Small intestine (tissue), 7 donors: ENCODE data around the gene ITPRIPL1. TPM values are rescaled to one million over a fixed set of nuclear protein-coding genes. Genes with fewer than 3 reads are reported as not detected.

Source experiments
- DNase-seq, 2 donors: peaks; one replicate each; pipeline versions ENCODE4 v3.0.0 to v3.0.0-alpha.2; 2013
- FAIRE-seq: peaks from 2 replicates; lab custom pipeline; 2012; peaks lifted over from hg19 to GRCh38; lab: Jason Lieb, UNC
- H3K27ac ChIP-seq, 3 donors: one replicate each; pipeline ENCODE4 v1.5.1; 2013; ENCODE audit warnings: low read length in 2 of 3, mild to moderate bottlenecking in 2 of 3, control low read depth in 1 of 3, inconsistent platforms in 1 of 3, low read depth in 1 of 3, moderate library complexity in 1 of 3
- H3K27me3 ChIP-seq, 3 donors: one replicate each; pipeline ENCODE4 v1.6.1; 2013; ENCODE audit warnings: low read length in 3 of 3, inconsistent platforms in 1 of 3; ENCODE audit not compliant: control insufficient read depth in 3 of 3, insufficient read depth in 3 of 3
- H3K36me3 ChIP-seq, 3 donors: one replicate each; pipeline ENCODE4 v1.6.1; 2013; ENCODE audit warnings: low read length in 3 of 3, inconsistent platforms in 1 of 3, low read depth in 1 of 3, mild to moderate bottlenecking in 1 of 3, moderate library complexity in 1 of 3; ENCODE audit not compliant: control insufficient read depth in 3 of 3, insufficient read depth in 2 of 3
- H3K4me1 ChIP-seq, 3 donors: one replicate each; pipeline ENCODE4 v1.6.1; 2013; ENCODE audit warnings: low read length in 2 of 3, inconsistent platforms in 1 of 3, low read depth in 1 of 3, mild to moderate bottlenecking in 1 of 3, moderate library complexity in 1 of 3; ENCODE audit not compliant: control insufficient read depth in 3 of 3, insufficient read depth in 2 of 3
- H3K4me3 ChIP-seq, 3 donors: one replicate each; pipeline ENCODE4 v1.5.1; 2013; ENCODE audit warnings: low read length in 3 of 3, control low read depth in 1 of 3, inconsistent platforms in 1 of 3, low read depth in 1 of 3, mild to moderate bottlenecking in 1 of 3, moderate library complexity in 1 of 3
- H3K9me3 ChIP-seq, 2 donors: one replicate each; pipeline ENCODE4 v1.6.1; 2013; ENCODE audit warnings: low read depth in 1 of 2, low read length in 1 of 2; ENCODE audit not compliant: control insufficient read depth in 2 of 2, insufficient read depth in 1 of 2
- whole genome bisulfite sequencing, 3 donors: extraction: QIAGEN DNeasy Blood & Tissue Kit; methylation state at CpG; one replicate each; pipeline ENCODE4 v1.1.7; 2013; 5-methylcytosine and 5-hydroxymethylcytosine counted together
- polyA plus RNA-seq, 4 donors: library from polyadenylated mRNA; stranded (reverse) in 3 of 4; unstranded in 1 of 4; fragments of 200-250 nt in 3 of 4; fragments of 120-200 nt in 1 of 4; gene quantifications; one replicate each; pipeline versions ENCODE4 v1.2.1 to v1.2.3, GENCODE V29; 2013
- donor health status: healthy with polysubstance abuse.
- donor health status: control.
- donor health status: control.
- donor health status: Bipolar disorder and iron deficiency.
- donor health status: healthy.

ITPRIPL1 gene
- polyA plus RNA-seq, 4 donors, result 0.27 to 1.9 (median 0.92) TPM; not detected in 1

DNA sequence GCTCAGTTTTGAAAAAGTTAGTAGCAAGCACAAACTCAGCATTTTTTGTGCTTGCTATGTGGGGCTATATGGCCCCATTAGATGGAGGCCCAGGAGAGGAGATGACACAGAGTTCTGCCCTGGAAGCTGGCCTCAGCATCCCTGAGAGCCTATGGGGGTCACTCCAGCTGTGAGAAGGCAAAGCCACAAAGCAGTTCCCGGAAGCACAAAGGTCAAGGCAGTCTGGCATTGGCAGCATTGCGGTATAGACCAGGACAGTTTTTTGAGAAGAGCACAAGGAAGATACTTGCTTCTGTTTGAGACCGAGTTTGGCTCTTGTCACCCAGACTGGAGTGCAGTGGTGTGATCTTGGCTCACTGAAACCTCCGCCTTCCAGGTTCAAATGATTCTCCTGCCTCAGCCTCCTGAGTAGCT, 7.5 kb upstream of the ITPRIPL1 start:
- Histone ChIP-seq H3K4me1 (peaks cover 0 to 8% (median 0%) of the 10 kb centered on the region in 3 donors), H3K27me3 (peaks cover 0 to 51% (median 0%) of the 10 kb centered on the region in 3 donors), H3K27ac (no peak overlapping the region), H3K4me3 (no peak overlapping the region), H3K36me3 (no peaks in the 10 kb centered on the region), H3K9me3 (no peaks in the 10 kb centered on the region)
- 60 to 90% (median 78%) methylated on average over 4 of the region's 4 CpGs for WGBS, 3 donors
- no peak for DNase-seq
- no peak for FAIRE-seq

DNA sequence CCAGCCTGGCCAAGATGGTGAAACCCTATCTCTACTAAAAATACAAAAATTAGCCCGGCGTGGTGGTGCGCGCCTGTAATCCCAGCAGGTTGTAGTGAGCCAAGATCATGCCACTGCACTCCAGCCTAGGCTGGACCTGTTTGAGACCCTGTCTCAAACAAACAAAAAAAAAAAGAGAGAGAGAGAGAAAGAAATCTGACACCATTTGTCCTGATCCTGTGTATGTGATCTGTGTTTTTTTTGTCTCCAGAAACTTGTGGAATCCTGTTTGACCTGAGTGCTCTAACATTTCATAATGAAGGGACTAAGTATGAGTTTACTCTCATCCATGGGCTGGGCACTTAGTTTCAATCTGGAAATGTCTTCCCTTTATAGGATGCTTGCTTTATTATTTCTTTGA, 6.4 kb upstream of the ITPRIPL1 start:
- Histone ChIP-seq H3K27me3 (peaks cover 0 to 59% (median 0%) of the 10 kb centered on the region in 3 donors), H3K36me3 (no peaks in the 10 kb centered on the region), H3K27ac (no peak overlapping the region), H3K4me3 (no peak overlapping the region), H3K4me1 (peaks cover 0 to 8% (median 0%) of the 10 kb centered on the region in 3 donors), H3K9me3 (no peaks in the 10 kb centered on the region)
- WGBS, 3 donors, result 96 to 99% (median 98%) methylated on average over 4 of the region's 4 CpGs
- no peak for DNase-seq
- no peak for FAIRE-seq

DNA sequence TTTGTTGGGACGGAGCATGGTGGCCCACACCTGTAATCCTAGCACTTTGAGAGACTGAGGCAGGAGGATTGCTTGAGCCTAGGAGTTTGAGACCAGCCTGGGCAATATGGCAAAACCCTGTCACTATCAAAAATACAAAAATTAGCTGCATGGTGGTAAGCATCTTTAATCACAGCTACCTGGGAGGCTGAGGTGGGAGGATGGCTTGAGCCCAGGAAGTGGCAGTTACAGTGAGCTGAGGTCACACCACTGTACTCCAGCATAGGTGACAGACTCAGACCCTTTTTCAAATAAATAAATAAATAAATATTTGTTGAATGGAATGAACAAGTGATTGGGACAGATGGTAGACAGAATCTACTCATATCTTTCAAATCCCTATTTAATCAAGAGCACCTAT, 5.7 kb upstream of the ITPRIPL1 start:
- WGBS, 3 donors, result 88 to 100% (median 90%) methylated on average over 1 of the region's 1 CpG
- Histone ChIP-seq H3K27ac (no peak overlapping the region), H3K36me3 (no peaks in the 10 kb centered on the region), H3K4me3 (no peak overlapping the region), H3K9me3 (no peaks in the 10 kb centered on the region), H3K4me1 (peaks cover 0 to 8% (median 0%) of the 10 kb centered on the region in 3 donors), H3K27me3 (peaks cover 0 to 63% (median 0%) of the 10 kb centered on the region in 3 donors)
- no peak for DNase-seq
- no peak for FAIRE-seq

DNA sequence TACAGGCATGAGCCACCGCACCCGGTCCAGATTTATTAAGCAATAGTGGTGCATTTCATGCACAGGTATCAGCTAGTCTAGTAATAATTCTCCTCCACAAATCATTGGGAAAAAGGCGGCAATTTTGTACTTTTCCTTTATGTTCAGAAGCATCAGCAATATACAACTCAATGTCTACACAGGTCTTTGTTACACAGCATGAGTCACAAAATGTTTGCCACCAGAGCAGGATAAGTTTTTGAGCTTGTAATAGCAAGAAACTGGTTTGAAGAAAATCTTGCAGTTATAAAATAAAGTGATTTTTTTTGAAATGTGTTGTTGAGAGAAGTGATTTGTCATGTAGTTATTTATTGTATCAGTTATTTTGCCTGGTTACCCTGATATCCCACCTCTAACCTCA, 4.8 kb upstream of the ITPRIPL1 start:
- DNase-seq, result no peak
- no peak overlapping the region for H3K27ac ChIP-seq
- no peak for FAIRE-seq
- WGBS, 3 donors, result 85 to 91% (median 88%) methylated on average over 3 of the region's 3 CpGs
- no peaks in the 10 kb centered on the region for H3K9me3 ChIP-seq
- H3K27me3 ChIP-seq, result peaks cover 0 to 71% (median 1%) of the 10 kb centered on the region in 3 donors
- H3K4me1 ChIP-seq, result peaks cover 0 to 8% (median 0%) of the 10 kb centered on the region in 3 donors
- no peaks in the 10 kb centered on the region for H3K36me3 ChIP-seq
- H3K4me3 ChIP-seq, result no peak overlapping the region

DNA sequence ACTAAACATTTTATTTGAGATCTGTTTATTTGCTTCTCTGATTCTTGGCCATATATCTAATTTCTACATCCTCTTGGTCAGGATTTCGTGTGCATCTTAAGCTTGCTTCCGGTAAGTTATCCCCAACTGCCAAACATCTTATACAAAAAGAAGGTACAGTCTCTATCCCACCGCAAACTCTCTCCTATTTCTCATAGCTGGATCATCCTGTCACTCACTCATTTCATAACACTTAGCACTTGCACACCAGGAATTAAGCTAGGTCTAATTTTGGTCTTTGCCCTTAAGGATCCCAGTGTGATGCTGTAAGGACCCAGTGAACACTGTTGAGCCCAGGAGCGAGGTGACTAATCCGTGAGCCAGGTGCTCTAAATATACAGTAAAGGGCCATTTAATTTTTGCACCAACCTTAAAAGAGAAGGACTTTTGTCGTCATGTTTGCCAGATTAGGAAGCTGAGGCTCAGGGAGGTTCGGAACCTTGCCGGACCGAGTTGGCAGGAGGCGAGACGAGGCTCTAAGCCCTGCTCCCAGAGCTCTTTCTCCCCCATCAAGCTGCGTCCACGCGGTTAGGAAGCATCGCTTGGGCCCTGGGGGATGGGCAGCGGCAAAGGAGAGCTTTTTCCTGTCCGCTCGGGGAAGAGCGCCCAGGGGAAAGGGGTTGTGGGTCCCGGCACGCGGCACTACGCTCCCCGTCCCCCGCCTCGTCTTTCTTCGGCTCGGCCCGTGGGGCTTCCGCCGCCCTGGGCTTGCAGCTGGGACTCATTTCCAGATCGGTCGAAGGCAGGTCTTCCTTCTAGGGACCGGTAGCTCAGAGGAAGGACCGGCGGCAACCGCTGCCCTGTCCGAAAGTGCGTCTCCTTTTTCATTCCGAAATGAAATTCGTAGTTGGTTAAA, 4.1 kb upstream of the ITPRIPL1 start:
- Histone ChIP-seq H3K9me3 (no peaks in the 10 kb centered on the region), H3K4me1 (peaks cover 0 to 8% (median 0%) of the 10 kb centered on the region in 3 donors), H3K27ac (peak overlapping the region in 2 of 3 donors; percentile 46 to 69), H3K36me3 (no peaks in the 10 kb centered on the region), H3K4me3 (peak overlapping the region; percentile 42 to 58 (median 47)), H3K27me3 (peaks cover 0 to 75% (median 1%) of the 10 kb centered on the region in 3 donors)
- FAIRE-seq (no peak), DNase-seq (peak in 1 of 2 donors; percentile 56)
- WGBS, 3 donors, result 4% methylated on average over 41 of the region's 41 CpGs

DNA sequence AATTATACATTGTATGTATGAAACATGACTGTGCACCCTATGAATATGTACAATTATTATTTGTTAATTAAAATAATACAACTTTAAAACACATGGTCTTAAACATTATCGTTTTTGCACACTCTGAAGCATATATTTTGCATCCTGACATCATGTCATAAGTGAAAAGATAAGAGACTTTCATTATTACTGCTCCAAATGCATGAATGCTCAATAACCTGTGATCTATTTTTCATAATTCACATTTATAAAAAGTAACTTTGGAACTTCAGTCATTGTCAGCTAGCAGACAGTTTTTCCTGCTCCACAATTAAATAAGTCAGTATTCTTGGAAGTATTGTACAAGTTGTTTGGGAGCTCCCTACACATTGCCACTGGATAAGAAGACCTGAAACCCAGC, 1.3 kb upstream of the ITPRIPL1 start:
- Histone ChIP-seq H3K9me3 (no peaks in the 10 kb centered on the region), H3K27me3 (peaks cover 0 to 66% (median 1%) of the 10 kb centered on the region in 3 donors), H3K4me1 (peaks cover 0 to 8% (median 0%) of the 10 kb centered on the region in 3 donors), H3K4me3 (no peak overlapping the region), H3K27ac (no peak overlapping the region), H3K36me3 (peaks cover 0 to 3% (median 0%) of the 10 kb centered on the region in 3 donors)
- 67 to 81% (median 79%) methylated on average over 1 of the region's 1 CpG for WGBS, 3 donors
- no peak for FAIRE-seq
- DNase-seq, result no peak

DNA sequence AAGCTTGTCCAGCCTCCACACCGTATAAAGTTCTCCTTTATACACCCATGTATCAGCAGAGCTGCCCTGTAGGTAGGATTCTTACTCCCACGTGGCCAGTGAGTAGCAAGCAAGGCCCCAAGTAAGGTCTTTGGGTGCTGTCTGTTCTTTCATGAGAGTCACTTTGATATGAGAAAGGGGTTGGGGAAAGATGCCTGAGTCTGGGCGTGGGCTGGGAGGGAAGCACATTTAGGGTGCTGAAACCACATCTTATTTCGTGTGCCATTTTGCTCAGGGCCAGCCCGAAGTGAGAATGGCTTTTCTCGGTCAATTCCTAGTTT, 436 bp upstream of the ITPRIPL1 start:
- DNase-seq (no peak), FAIRE-seq (no peak)
- WGBS, 3 donors, result 17 to 27% (median 26%) methylated on average over 6 of the region's 6 CpGs
- Histone ChIP-seq H3K4me1 (peaks cover 0 to 8% (median 0%) of the 10 kb centered on the region in 3 donors), H3K9me3 (no peaks in the 10 kb centered on the region), H3K27me3 (peaks cover 0 to 58% (median 1%) of the 10 kb centered on the region in 3 donors), H3K36me3 (peaks cover 0 to 3% (median 0%) of the 10 kb centered on the region in 3 donors), H3K27ac (peak overlapping the region in 1 of 3 donors; percentile 64), H3K4me3 (peak overlapping the region in 2 of 3 donors; percentile 49 to 64)

DNA sequence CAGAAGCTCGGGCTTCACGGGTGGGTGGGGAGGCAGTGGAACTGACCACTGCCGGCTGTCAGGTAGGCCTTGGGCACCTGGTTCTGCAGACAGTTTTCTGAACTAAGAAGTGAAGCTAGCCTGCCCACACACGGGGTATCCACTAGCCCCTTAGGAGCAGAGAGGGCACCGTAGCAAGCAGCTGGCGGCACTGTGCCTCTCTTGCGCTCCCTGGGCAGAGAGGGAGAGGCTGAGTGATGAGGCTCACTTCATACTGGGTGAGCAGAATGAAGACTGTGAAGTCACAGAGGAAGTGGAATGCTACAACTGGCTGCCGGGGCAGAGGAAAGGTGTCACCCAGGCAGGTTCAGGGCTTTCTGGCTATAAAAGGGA, 753 bp downstream of the ITPRIPL1 start:
- peaks cover 0 to 49% (median 1%) of the 10 kb centered on the region in 3 donors for H3K27me3 ChIP-seq
- no peaks in the 10 kb centered on the region for H3K9me3 ChIP-seq
- peaks cover 0 to 7% (median 0%) of the 10 kb centered on the region in 3 donors for H3K4me1 ChIP-seq
- H3K27ac ChIP-seq, result peak overlapping the region in 1 of 3 donors; percentile 64
- H3K36me3 ChIP-seq, result peaks cover 0 to 3% (median 0%) of the 10 kb centered on the region in 3 donors
- peak overlapping the region in 2 of 3 donors; percentile 49 to 64 for H3K4me3 ChIP-seq
- WGBS, 3 donors, result 36 to 43% (median 42%) methylated on average over 8 of the region's 8 CpGs
- no peak for FAIRE-seq
- DNase-seq, result peak in 1 of 2 donors; percentile 28
